Measurements from ENCODE around the gene GFI1.

GFI1 gene

GRCh38 chr1:92465256-92465647 is 21.5 kb downstream of the GFI1 start:
- no peak for TF ChIP-seq CTCF (IDR thresholded peaks at IDR 0.05; ENCODE audit: low read depth, low read length)
- H3K4me3 ChIP-seq (replicated peaks in 1 of 2; ENCODE audit: low read depth in 2 of 2, low read length in 2 of 2): no peak overlapping the region
- DNase-seq (ENCODE audit: low read depth in 2 of 2): no peak

GRCh38 chr1:92464588-92465255 is 22.0 kb downstream of the GFI1 start:
- no peak overlapping the region for H3K4me3 ChIP-seq (replicated peaks in 1 of 2; ENCODE audit: low read depth in 2 of 2, low read length in 2 of 2)
- no peak for TF ChIP-seq CTCF (IDR thresholded peaks at IDR 0.05; ENCODE audit: low read depth, low read length)
- DNase-seq (ENCODE audit: low read depth in 2 of 2): no peak

GRCh38 chr1:92461364-92462097 is 25.2 kb downstream of the GFI1 start:
- TF ChIP-seq CTCF (IDR thresholded peaks at IDR 0.05; ENCODE audit: low read depth, low read length): no peak
- DNase-seq (ENCODE audit: low read depth in 2 of 2): peak in 1 of 2 donors; percentile 31
- H3K4me3 ChIP-seq (replicated peaks in 1 of 2; ENCODE audit: low read depth in 2 of 2, low read length in 2 of 2): no peak overlapping the region

GRCh38 chr1:92459871-92460320 is 26.8 kb downstream of the GFI1 start:
- TF ChIP-seq CTCF (IDR thresholded peaks at IDR 0.05; ENCODE audit: low read depth, low read length): no peak
- peak in 1 of 2 donors; percentile 7 for DNase-seq (ENCODE audit: low read depth in 2 of 2)
- no peak overlapping the region for H3K4me3 ChIP-seq (replicated peaks in 1 of 2; ENCODE audit: low read depth in 2 of 2, low read length in 2 of 2)

- no peak for DNase-seq (ENCODE audit: low read depth in 2 of 2)
- no peak for TF ChIP-seq CTCF (IDR thresholded peaks at IDR 0.05; ENCODE audit: low read depth, low read length)
Measured at GRCh38 chr1:92458146-92458545, 28.6 kb downstream of the GFI1 start.

GRCh38 chr1:92447976-92448375 is 38.7 kb downstream of the GFI1 start:
- TF ChIP-seq CTCF (IDR thresholded peaks at IDR 0.05; ENCODE audit: low read depth, low read length): no peak
- DNase-seq (ENCODE audit: low read depth in 2 of 2): no peak
- H3K4me3 ChIP-seq (replicated peaks in 1 of 2; ENCODE audit: low read depth in 2 of 2, low read length in 2 of 2): no peak overlapping the region

More at GRCh38 chr1:92458146-92458545, 28.6 kb downstream of the GFI1 start:
- no peak overlapping the region for H3K4me3 ChIP-seq (replicated peaks in 1 of 2; ENCODE audit: low read depth in 2 of 2, low read length in 2 of 2)
